ENCODE results near the gene IMPDH1. TPM values are rescaled to one million over a fixed set of nuclear protein-coding genes. Genes with fewer than 3 reads are reported as not detected.

IMPDH1 gene
- total and polyA plus RNA-seq, 2 donors from 2014 or later, result 20.9 to 40.3 TPM

- Histone ChIP-seq H3K4me1 (ENCODE audit: control insufficient read depth in 2 of 3, insufficient read depth in 2 of 3, low read depth in 1 of 3, low read length in 3 of 3) (peaks cover 0 to 8% (median 0%) of the 10 kb centered on the region in 3 donors), H3K9ac (ENCODE audit: low read length in 3 of 3) (no peak overlapping the region), H3K36me3 (ENCODE audit: control insufficient read depth in 2 of 3, insufficient read depth in 3 of 3, low read length in 3 of 3) (no peaks in the 10 kb centered on the region), H3K4me3 (ENCODE audit: low read length in 3 of 3) (no peak overlapping the region), H3K9me3 (ENCODE audit: control insufficient read depth in 2 of 3, insufficient read depth in 1 of 3, low read length in 3 of 3) (no peaks in the 10 kb centered on the region), H3K27me3 (ENCODE audit: control insufficient read depth, insufficient read depth, low read length) (peaks cover 11% of the 10 kb centered on the region), H3K27ac (ENCODE audit: low read depth in 2 of 2, low read length in 2 of 2) (no peak overlapping the region)
- TF ChIP-seq CTCF (IDR thresholded peaks at IDR 0.05; ENCODE audit: borderline replicate concordance, extremely low read depth, insufficient read depth), result no peak
- DNase-seq, result no peak
- no peak for FAIRE-seq
- intact Hi-C loops (cut with DNase I), result no loop called here
Measured at GRCh38 chr7:128352636-128353035, 57.1 kb downstream of the IMPDH1 start.

GRCh38 chr7:128352153-128352537 is 57.6 kb downstream of the IMPDH1 start:
- intact Hi-C loops (cut with DNase I), result no loop called here
- Histone ChIP-seq H3K27me3 (ENCODE audit: control insufficient read depth, insufficient read depth, low read length) (peaks cover 11% of the 10 kb centered on the region), H3K9ac (ENCODE audit: low read length in 3 of 3) (no peak overlapping the region), H3K4me3 (ENCODE audit: low read length in 3 of 3) (no peak overlapping the region), H3K36me3 (ENCODE audit: control insufficient read depth in 2 of 3, insufficient read depth in 3 of 3, low read length in 3 of 3) (no peaks in the 10 kb centered on the region), H3K27ac (ENCODE audit: low read depth in 2 of 2, low read length in 2 of 2) (no peak overlapping the region), H3K9me3 (ENCODE audit: control insufficient read depth in 2 of 3, insufficient read depth in 1 of 3, low read length in 3 of 3) (no peaks in the 10 kb centered on the region), H3K4me1 (ENCODE audit: control insufficient read depth in 2 of 3, insufficient read depth in 2 of 3, low read depth in 1 of 3, low read length in 3 of 3) (peaks cover 0 to 8% (median 0%) of the 10 kb centered on the region in 3 donors)
- peak; percentile 48 for TF ChIP-seq CTCF (IDR thresholded peaks at IDR 0.05; ENCODE audit: borderline replicate concordance, extremely low read depth, insufficient read depth)
- DNase-seq (peak; percentile 80 to 87 (median 81)), FAIRE-seq (no peak)

GRCh38 chr7:128351296-128352152 is 58.3 kb downstream of the IMPDH1 start:
- DNase-seq (peak in 3 of 5 donors; percentile 17 to 59 (median 43)), FAIRE-seq (no peak)
- H3K27me3 ChIP-seq (ENCODE audit: control insufficient read depth, insufficient read depth, low read length), result peaks cover 11% of the 10 kb centered on the region
- no peaks in the 10 kb centered on the region for H3K36me3 ChIP-seq (ENCODE audit: control insufficient read depth in 2 of 3, insufficient read depth in 3 of 3, low read length in 3 of 3)
- H3K9ac ChIP-seq (ENCODE audit: low read length in 3 of 3), result no peak overlapping the region
- TF ChIP-seq CTCF (IDR thresholded peaks at IDR 0.05; ENCODE audit: borderline replicate concordance, extremely low read depth, insufficient read depth), result no peak
- no peaks in the 10 kb centered on the region for H3K9me3 ChIP-seq (ENCODE audit: control insufficient read depth in 2 of 3, insufficient read depth in 1 of 3, low read length in 3 of 3)
- intact Hi-C loops (cut with DNase I), result no loop called here
- H3K4me3 ChIP-seq (ENCODE audit: low read length in 3 of 3), result no peak overlapping the region
- peaks cover 0 to 8% (median 0%) of the 10 kb centered on the region in 3 donors for H3K4me1 ChIP-seq (ENCODE audit: control insufficient read depth in 2 of 3, insufficient read depth in 2 of 3, low read depth in 1 of 3, low read length in 3 of 3)
- no peak overlapping the region for H3K27ac ChIP-seq (ENCODE audit: low read depth in 2 of 2, low read length in 2 of 2)
